Prostate gland (tissue), 2 donors: ENCODE measurements around the gene NR2C2AP.

Experiments used
- POLR2A ChIP-seq: fragments of 450-650 bp; IDR thresholded peaks from one replicate; pipeline ENCODE4 v1.6.1; 2016; ENCODE audit warnings: antibody characterized with exemption, mild to moderate bottlenecking
- POLR2AphosphoS5 ChIP-seq: sonication (generic); formaldehyde crosslinking; IDR thresholded peaks from one replicate; pipeline ENCODE4 v1.6.1; 2017; ENCODE audit warnings: antibody characterized with exemption
- TF ChIP-seq, protein P1 (sequence below), 4 experiments: fragments of 200-600 bp in 2 of 4; fragments of 450-650 bp in 2 of 4; sonication (generic) in 2 of 4; IDR thresholded peaks; 1 replicate in 3 of 4; 2 replicates in 1 of 4; pipeline ENCODE4 v1.5.1; 2016 to 2019; ENCODE audit warnings: antibody characterized with exemption in 4 of 4, mild to moderate bottlenecking in 2 of 4, moderate library complexity in 2 of 4

DNA sequence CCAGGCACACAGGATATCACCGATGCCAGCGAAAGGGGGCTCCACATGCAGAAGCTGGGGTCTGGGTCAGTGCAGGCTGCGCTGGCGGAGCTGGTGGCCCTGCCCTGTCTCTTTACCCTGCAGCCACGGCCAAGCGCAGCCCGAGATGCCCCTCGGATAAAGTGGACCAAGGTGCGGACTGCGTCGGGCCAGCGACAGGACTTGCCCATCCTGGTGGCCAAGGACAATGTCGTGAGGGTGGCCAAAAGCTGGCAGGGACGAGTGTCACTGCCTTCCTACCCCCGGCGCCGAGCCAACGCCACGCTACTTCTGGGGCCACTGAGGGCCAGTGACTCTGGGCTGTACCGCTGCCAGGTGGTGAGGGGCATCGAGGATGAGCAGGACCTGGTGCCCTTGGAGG lies 15.7 kb upstream of the NR2C2AP start:
- TF ChIP-seq, protein P1, sequence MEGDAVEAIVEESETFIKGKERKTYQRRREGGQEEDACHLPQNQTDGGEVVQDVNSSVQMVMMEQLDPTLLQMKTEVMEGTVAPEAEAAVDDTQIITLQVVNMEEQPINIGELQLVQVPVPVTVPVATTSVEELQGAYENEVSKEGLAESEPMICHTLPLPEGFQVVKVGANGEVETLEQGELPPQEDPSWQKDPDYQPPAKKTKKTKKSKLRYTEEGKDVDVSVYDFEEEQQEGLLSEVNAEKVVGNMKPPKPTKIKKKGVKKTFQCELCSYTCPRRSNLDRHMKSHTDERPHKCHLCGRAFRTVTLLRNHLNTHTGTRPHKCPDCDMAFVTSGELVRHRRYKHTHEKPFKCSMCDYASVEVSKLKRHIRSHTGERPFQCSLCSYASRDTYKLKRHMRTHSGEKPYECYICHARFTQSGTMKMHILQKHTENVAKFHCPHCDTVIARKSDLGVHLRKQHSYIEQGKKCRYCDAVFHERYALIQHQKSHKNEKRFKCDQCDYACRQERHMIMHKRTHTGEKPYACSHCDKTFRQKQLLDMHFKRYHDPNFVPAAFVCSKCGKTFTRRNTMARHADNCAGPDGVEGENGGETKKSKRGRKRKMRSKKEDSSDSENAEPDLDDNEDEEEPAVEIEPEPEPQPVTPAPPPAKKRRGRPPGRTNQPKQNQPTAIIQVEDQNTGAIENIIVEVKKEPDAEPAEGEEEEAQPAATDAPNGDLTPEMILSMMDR (IDR thresholded peaks at IDR 0.05): no peak
- TF ChIP-seq POLR2A (no peak), POLR2AphosphoS5 (no peak)
